Measurements from ENCODE around the gene PDLIM5.

The PDLIM5 gene

DNA sequence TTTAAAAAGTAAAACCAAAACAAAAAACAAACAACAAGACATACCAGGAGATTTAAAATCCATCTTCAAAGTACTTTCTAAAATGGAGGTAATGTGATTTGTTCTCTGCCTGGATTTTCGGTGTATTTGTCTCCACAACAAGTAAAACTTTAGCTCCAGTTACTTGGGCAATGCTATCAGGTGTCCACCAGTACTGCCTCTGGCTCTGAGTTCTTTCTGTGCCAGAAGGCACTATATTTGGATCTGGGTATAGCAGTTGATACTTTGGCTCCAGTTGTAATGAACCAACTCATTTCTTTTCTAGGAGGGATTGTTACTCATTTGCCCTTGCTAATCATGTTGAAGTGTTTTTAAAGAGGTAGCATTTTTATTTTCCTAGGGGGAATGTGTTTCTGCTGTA, 9.5 kb upstream of the PDLIM5 start:
- WGBS (ENCODE audit: extremely low coverage, insufficient coverage, low lambda C conversion rate) = no CpG with 5 or more reads among the region's 1 CpG

DNA sequence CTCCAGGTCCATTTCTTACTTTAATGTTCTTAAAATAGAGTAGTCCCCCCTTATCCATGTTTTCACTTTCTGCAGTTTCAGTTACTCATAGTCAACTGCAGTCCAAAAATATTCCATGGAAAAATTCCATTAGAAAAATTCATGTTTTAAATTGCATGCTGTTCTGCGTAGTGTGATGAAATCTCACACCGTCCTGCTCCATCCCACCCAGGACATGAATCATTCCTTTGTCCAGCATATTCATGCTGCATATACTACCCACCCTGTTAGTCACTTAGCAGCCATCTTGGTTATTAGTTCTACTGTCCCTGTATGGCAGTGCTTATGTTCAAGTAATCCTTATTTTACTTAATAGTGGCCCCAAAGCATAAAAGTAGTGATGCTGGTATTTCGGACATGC, 5.4 kb upstream of the PDLIM5 start:
- Histone ChIP-seq H3K18ac (ENCODE audit: low read length) (no peak overlapping the region), H4K8ac (ENCODE audit: low read depth, low read length) (no peak overlapping the region), H3K23ac (ENCODE audit: low read length) (no peak overlapping the region), H3K4me1 (ENCODE audit: control insufficient read depth, low read depth, low read length) (no peaks in the 10 kb centered on the region), H3K4me2 (ENCODE audit: low read length) (no peak overlapping the region), H4K5ac (ENCODE audit: low read length) (no peak overlapping the region), H3K79me1 (ENCODE audit: low read length) (no peaks in the 10 kb centered on the region), H2AK5ac (ENCODE audit: low read length) (no peak overlapping the region), H3K4me3 (ENCODE audit: low read length) (no peak overlapping the region), H3K27me3 (ENCODE audit: insufficient read depth, low read length, poor library complexity) (no peaks in the 10 kb centered on the region), H2BK120ac (ENCODE audit: low read depth, low read length) (no peak overlapping the region), H3K56ac (ENCODE audit: low read length) (no peak overlapping the region), H2BK15ac (replicated peaks; ENCODE audit: low read depth) (no peak overlapping the region), H3K36me3 (ENCODE audit: control insufficient read depth, insufficient read depth, low read length) (no peaks in the 10 kb centered on the region), H3K27ac (ENCODE audit: low read depth, low read length) (no peak overlapping the region), H3K4ac (ENCODE audit: low read depth, low read length) (no peak overlapping the region), H3K9ac (ENCODE audit: low read length) (no peak overlapping the region), H3K79me2 (ENCODE audit: control insufficient read depth, insufficient read depth, low read length) (no peaks in the 10 kb centered on the region), H2BK5ac (ENCODE audit: low read length) (no peak overlapping the region)
- no CpG with 5 or more reads among the region's 3 CpGs for WGBS (ENCODE audit: extremely low coverage, insufficient coverage, low lambda C conversion rate)
- no peak for DNase-seq

More for the DNA sequence above, 9.5 kb upstream of the PDLIM5 start:
- H2BK120ac ChIP-seq (ENCODE audit: low read depth, low read length) = no peak overlapping the region
- H3K56ac ChIP-seq (ENCODE audit: low read length) = no peak overlapping the region
- H3K79me2 ChIP-seq (ENCODE audit: control insufficient read depth, insufficient read depth, low read length) = no peaks in the 10 kb centered on the region
- H3K4ac ChIP-seq (ENCODE audit: low read depth, low read length) = no peak overlapping the region
- H4K5ac ChIP-seq (ENCODE audit: low read length) = no peak overlapping the region
- H2BK5ac ChIP-seq (ENCODE audit: low read length) = no peak overlapping the region
- no peak overlapping the region for H3K9ac ChIP-seq (ENCODE audit: low read length)
- no peak overlapping the region for H3K23ac ChIP-seq (ENCODE audit: low read length)
- no peaks in the 10 kb centered on the region for H3K4me1 ChIP-seq (ENCODE audit: control insufficient read depth, low read depth, low read length)
- H2AK5ac ChIP-seq (ENCODE audit: low read length) = no peak overlapping the region
- H3K4me2 ChIP-seq (ENCODE audit: low read length) = no peak overlapping the region
- no peaks in the 10 kb centered on the region for H3K79me1 ChIP-seq (ENCODE audit: low read length)
- H4K8ac ChIP-seq (ENCODE audit: low read depth, low read length) = no peak overlapping the region
- DNase-seq = no peak
- no peaks in the 10 kb centered on the region for H3K36me3 ChIP-seq (ENCODE audit: control insufficient read depth, insufficient read depth, low read length)
- H3K27ac ChIP-seq (ENCODE audit: low read depth, low read length) = no peak overlapping the region
- no peak overlapping the region for H3K4me3 ChIP-seq (ENCODE audit: low read length)
- no peak overlapping the region for H3K18ac ChIP-seq (ENCODE audit: low read length)
- H3K27me3 ChIP-seq (ENCODE audit: insufficient read depth, low read length, poor library complexity) = no peaks in the 10 kb centered on the region
- no peak overlapping the region for H2BK15ac ChIP-seq (replicated peaks; ENCODE audit: low read depth)

DNA sequence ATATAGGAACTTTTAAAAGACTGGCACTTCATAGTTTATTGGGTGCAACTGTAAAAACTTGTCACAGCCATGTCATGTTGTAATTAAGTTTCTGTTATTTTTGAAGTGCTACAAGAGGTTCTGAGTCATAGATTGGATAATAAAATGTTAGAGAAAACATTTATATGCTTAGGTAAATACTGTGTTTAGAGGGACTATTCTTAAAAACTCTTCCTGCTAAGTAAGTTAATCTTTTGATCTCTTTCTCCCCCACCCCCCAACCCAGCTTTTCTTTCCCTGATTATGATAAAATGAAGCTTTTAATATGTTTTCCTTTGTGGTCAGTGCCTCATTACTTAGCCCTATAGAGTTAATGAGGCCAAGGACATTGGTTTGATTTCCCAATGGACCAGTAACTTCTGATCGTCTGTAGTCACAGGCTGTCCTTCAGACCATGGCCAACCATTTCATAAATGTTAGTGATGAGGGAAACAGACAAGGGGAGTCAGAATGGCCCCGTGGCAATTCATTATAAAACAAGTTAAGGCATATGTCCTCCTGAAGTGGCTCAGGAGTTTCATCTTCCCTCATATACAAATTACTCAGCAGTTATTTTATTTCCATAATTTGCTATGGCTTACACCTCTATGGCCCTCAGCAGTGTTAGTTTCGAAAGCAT, 3.9 kb upstream of the PDLIM5 start:
- no CpG with 5 or more reads among the region's 3 CpGs for WGBS (ENCODE audit: extremely low coverage, insufficient coverage, low lambda C conversion rate)
- no peak for DNase-seq
- Histone ChIP-seq H3K18ac (ENCODE audit: low read length) (no peak overlapping the region), H2BK5ac (ENCODE audit: low read length) (no peak overlapping the region), H3K79me2 (ENCODE audit: control insufficient read depth, insufficient read depth, low read length) (peaks cover 2% of the 10 kb centered on the region), H2BK120ac (ENCODE audit: low read depth, low read length) (peak overlapping the region; percentile 8), H3K23ac (ENCODE audit: low read length) (no peak overlapping the region), H4K5ac (ENCODE audit: low read length) (no peak overlapping the region), H3K79me1 (ENCODE audit: low read length) (no peaks in the 10 kb centered on the region), H3K27me3 (ENCODE audit: insufficient read depth, low read length, poor library complexity) (no peaks in the 10 kb centered on the region), H3K56ac (ENCODE audit: low read length) (no peak overlapping the region), H3K4me3 (ENCODE audit: low read length) (no peak overlapping the region), H2BK15ac (replicated peaks; ENCODE audit: low read depth) (peak overlapping the region; percentile 78), H2AK5ac (ENCODE audit: low read length) (no peak overlapping the region), H3K4me1 (ENCODE audit: control insufficient read depth, low read depth, low read length) (no peaks in the 10 kb centered on the region), H4K8ac (ENCODE audit: low read depth, low read length) (no peak overlapping the region), H3K9ac (ENCODE audit: low read length) (no peak overlapping the region), H3K36me3 (ENCODE audit: control insufficient read depth, insufficient read depth, low read length) (no peaks in the 10 kb centered on the region), H3K4me2 (ENCODE audit: low read length) (no peak overlapping the region), H3K4ac (ENCODE audit: low read depth, low read length) (no peak overlapping the region), H3K27ac (ENCODE audit: low read depth, low read length) (no peak overlapping the region)

DNA sequence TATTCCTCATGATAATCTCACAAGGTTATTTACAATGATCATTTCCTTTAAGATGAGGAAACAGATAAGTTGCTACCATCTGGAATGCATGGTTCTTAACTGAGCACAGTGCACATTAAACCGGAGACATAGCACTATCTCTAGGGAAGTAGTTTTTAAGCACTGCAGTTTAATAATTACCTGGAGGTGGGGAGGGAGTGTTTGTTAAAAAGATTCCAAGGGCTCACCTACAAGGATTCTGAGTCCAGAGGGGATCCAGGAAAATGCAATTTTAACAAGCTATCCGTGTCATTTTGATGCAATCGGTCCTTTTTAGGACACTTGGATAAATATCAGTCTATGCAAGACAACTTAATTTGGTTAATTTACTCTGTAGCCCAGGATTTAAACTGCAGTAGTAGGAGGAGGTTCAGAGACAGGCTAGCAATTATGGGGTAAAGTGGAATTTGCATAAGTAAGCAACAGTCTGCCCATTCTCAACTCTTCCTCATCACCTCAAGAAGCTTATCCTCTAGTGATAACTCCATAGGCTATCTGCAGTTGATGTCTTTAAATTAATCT, 2.8 kb upstream of the PDLIM5 start:
- no CpG with 5 or more reads among the region's 3 CpGs for WGBS (ENCODE audit: extremely low coverage, insufficient coverage, low lambda C conversion rate)
- H3K18ac ChIP-seq (ENCODE audit: low read length) = no peak overlapping the region
- H3K79me2 ChIP-seq (ENCODE audit: control insufficient read depth, insufficient read depth, low read length) = peaks cover 9% of the 10 kb centered on the region
- no peaks in the 10 kb centered on the region for H3K27me3 ChIP-seq (ENCODE audit: insufficient read depth, low read length, poor library complexity)
- peaks cover 2% of the 10 kb centered on the region for H3K79me1 ChIP-seq (ENCODE audit: low read length)
- peak overlapping the region; percentile 36 for H2BK15ac ChIP-seq (replicated peaks; ENCODE audit: low read depth)
- H4K8ac ChIP-seq (ENCODE audit: low read depth, low read length) = no peak overlapping the region
- H3K27ac ChIP-seq (ENCODE audit: low read depth, low read length) = no peak overlapping the region
- no peak overlapping the region for H3K23ac ChIP-seq (ENCODE audit: low read length)
- H3K9ac ChIP-seq (ENCODE audit: low read length) = no peak overlapping the region
- H3K4me2 ChIP-seq (ENCODE audit: low read length) = no peak overlapping the region
- no peak overlapping the region for H2BK5ac ChIP-seq (ENCODE audit: low read length)
- no peak overlapping the region for H3K56ac ChIP-seq (ENCODE audit: low read length)
- H3K36me3 ChIP-seq (ENCODE audit: control insufficient read depth, insufficient read depth, low read length) = no peaks in the 10 kb centered on the region
- H3K4me3 ChIP-seq (ENCODE audit: low read length) = no peak overlapping the region
- H3K4ac ChIP-seq (ENCODE audit: low read depth, low read length) = no peak overlapping the region
- H2BK120ac ChIP-seq (ENCODE audit: low read depth, low read length) = no peak overlapping the region
- H3K4me1 ChIP-seq (ENCODE audit: control insufficient read depth, low read depth, low read length) = no peaks in the 10 kb centered on the region
- DNase-seq = peak; percentile 46
- H2AK5ac ChIP-seq (ENCODE audit: low read length) = no peak overlapping the region
- H4K5ac ChIP-seq (ENCODE audit: low read length) = no peak overlapping the region

DNA sequence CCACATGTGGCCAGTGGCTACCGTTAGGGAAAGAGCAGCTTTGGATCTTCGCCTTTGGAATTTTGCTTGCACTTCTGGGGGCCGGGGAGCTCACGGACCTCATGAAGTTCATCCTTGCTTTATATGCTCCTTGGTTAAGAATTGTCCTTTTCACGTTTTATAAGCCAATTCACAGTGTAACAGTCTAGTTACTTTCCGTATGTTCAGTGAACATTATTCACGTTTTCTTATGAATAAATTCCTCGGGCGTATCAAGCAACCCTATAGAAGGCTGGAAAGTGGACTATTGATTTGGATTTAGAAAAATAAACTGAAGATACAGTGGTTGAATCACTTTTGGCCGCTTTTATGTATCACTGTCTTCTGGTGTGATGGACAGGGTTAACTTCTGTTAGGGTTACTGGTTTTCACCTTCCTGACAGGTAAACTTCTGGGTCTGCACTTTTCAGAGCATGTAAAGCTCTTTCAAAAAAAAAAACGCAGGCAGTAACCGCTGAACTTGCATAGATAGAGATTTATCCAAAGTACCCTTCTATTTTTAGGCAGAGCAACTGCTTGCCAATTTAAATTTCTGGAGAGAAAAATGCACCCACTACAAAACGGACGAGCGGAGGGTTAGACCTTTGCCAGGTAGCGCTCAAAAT, 569 bp upstream of the PDLIM5 start:
- H3K18ac ChIP-seq (ENCODE audit: low read length) = no peak overlapping the region
- no peak overlapping the region for H3K27ac ChIP-seq (ENCODE audit: low read depth, low read length)
- no peak overlapping the region for H3K4me3 ChIP-seq (ENCODE audit: low read length)
- H2BK5ac ChIP-seq (ENCODE audit: low read length) = no peak overlapping the region
- H2BK15ac ChIP-seq (replicated peaks; ENCODE audit: low read depth) = no peak overlapping the region
- H3K23ac ChIP-seq (ENCODE audit: low read length) = no peak overlapping the region
- no CpG with 5 or more reads among the region's 16 CpGs for WGBS (ENCODE audit: extremely low coverage, insufficient coverage, low lambda C conversion rate)
- H4K8ac ChIP-seq (ENCODE audit: low read depth, low read length) = no peak overlapping the region
- peaks cover 2% of the 10 kb centered on the region for H3K4me1 ChIP-seq (ENCODE audit: control insufficient read depth, low read depth, low read length)
- H3K4ac ChIP-seq (ENCODE audit: low read depth, low read length) = no peak overlapping the region
- H3K79me2 ChIP-seq (ENCODE audit: control insufficient read depth, insufficient read depth, low read length) = peaks cover 16% of the 10 kb centered on the region
- no peak for DNase-seq
- no peaks in the 10 kb centered on the region for H3K36me3 ChIP-seq (ENCODE audit: control insufficient read depth, insufficient read depth, low read length)
- H3K9ac ChIP-seq (ENCODE audit: low read length) = peak overlapping the region; percentile 56
- H2AK5ac ChIP-seq (ENCODE audit: low read length) = no peak overlapping the region
- no peak overlapping the region for H4K5ac ChIP-seq (ENCODE audit: low read length)
- H3K4me2 ChIP-seq (ENCODE audit: low read length) = peak overlapping the region; percentile 68
- H3K79me1 ChIP-seq (ENCODE audit: low read length) = peaks cover 6% of the 10 kb centered on the region
- no peaks in the 10 kb centered on the region for H3K27me3 ChIP-seq (ENCODE audit: insufficient read depth, low read length, poor library complexity)
- H2BK120ac ChIP-seq (ENCODE audit: low read depth, low read length) = no peak overlapping the region
- H3K56ac ChIP-seq (ENCODE audit: low read length) = peak overlapping the region; percentile 65
